IPS-15b (cell line): ENCODE data around the gene NDRG2.

Experiments
- H3K27me3 ChIP-seq: one replicate; pipeline ENCODE4 v1.6.1; 2013; ENCODE audit warnings: low read length; ENCODE audit not compliant: control insufficient read depth, insufficient read depth
- H3K36me3 ChIP-seq: one replicate; pipeline ENCODE4 v1.6.1; 2013; ENCODE audit warnings: low read length; ENCODE audit not compliant: control insufficient read depth, insufficient read depth
- H3K4me1 ChIP-seq: one replicate; pipeline ENCODE4 v1.6.1; 2013; ENCODE audit warnings: mild to moderate bottlenecking, low read length; ENCODE audit not compliant: control insufficient read depth, insufficient read depth
- H3K4me3 ChIP-seq: one replicate; pipeline ENCODE4 v1.5.1; 2013; ENCODE audit warnings: low read depth, low read length
- H3K9ac ChIP-seq: one replicate; pipeline ENCODE4 v1.6.1; 2013; ENCODE audit warnings: low read depth, mild to moderate bottlenecking, low read length
- H3K9me3 ChIP-seq: one replicate; pipeline ENCODE4 v1.6.1; 2013; ENCODE audit warnings: mild to moderate bottlenecking, low read length; ENCODE audit not compliant: control insufficient read depth, insufficient read depth

Gene NDRG2

GRCh38 chr14:21039585-21040369, 14.9 kb upstream of the NDRG2 start:
- H3K4me3 ChIP-seq: no peak overlapping the region
- no peak overlapping the region for H3K9ac ChIP-seq
- H3K36me3 ChIP-seq: no peaks in the 10 kb centered on the region
- H3K4me1 ChIP-seq: peaks cover 13% of the 10 kb centered on the region
- no peaks in the 10 kb centered on the region for H3K9me3 ChIP-seq
- no peaks in the 10 kb centered on the region for H3K27me3 ChIP-seq

- H3K4me3 ChIP-seq: no peak overlapping the region
- H3K9me3 ChIP-seq: no peaks in the 10 kb centered on the region
- no peak overlapping the region for H3K9ac ChIP-seq
- peaks cover 13% of the 10 kb centered on the region for H3K4me1 ChIP-seq
- H3K36me3 ChIP-seq: no peaks in the 10 kb centered on the region
- H3K27me3 ChIP-seq: no peaks in the 10 kb centered on the region
These were observed 13.9 kb upstream of the NDRG2 start for GRCh38 chr14:21038441-21039422.

GRCh38 chr14:21037156-21037555, 12.3 kb upstream of the NDRG2 start:
- no peak overlapping the region for H3K9ac ChIP-seq
- no peaks in the 10 kb centered on the region for H3K9me3 ChIP-seq
- H3K36me3 ChIP-seq: no peaks in the 10 kb centered on the region
- peaks cover 13% of the 10 kb centered on the region for H3K4me1 ChIP-seq
- no peak overlapping the region for H3K4me3 ChIP-seq
- H3K27me3 ChIP-seq: peaks cover 5% of the 10 kb centered on the region

GRCh38 chr14:21036751-21037150, 11.9 kb upstream of the NDRG2 start:
- Histone ChIP-seq H3K27me3 (peaks cover 5% of the 10 kb centered on the region), H3K9ac (no peak overlapping the region), H3K4me1 (peaks cover 13% of the 10 kb centered on the region), H3K4me3 (no peak overlapping the region), H3K9me3 (no peaks in the 10 kb centered on the region), H3K36me3 (no peaks in the 10 kb centered on the region)

- Histone ChIP-seq H3K36me3 (no peaks in the 10 kb centered on the region), H3K4me3 (no peak within 1 kb of the TSS), H3K9ac (no peak within 1 kb of the TSS), H3K9me3 (no peaks in the 10 kb centered on the region), H3K4me1 (peaks cover 11% of the 10 kb centered on the region), H3K27me3 (peaks cover 10% of the 10 kb centered on the region)
These were observed 9.8 kb upstream of the NDRG2 start, which contains the start of gene RNASE13 for GRCh38 chr14:21034707-21035106. RNASE13 (minus strand) TSS chr14:21034807; CDS start chr14:21034288, 519 bp downstream.

- Histone ChIP-seq H3K4me1 (no peaks in the 10 kb centered on the region), H3K36me3 (no peaks in the 10 kb centered on the region), H3K9ac (no peak overlapping the region), H3K4me3 (no peak overlapping the region), H3K27me3 (peaks cover 10% of the 10 kb centered on the region), H3K9me3 (no peaks in the 10 kb centered on the region)
These were observed 8.4 kb upstream of the NDRG2 start for GRCh38 chr14:21033133-21033698.

GRCh38 chr14:21032326-21033132, 7.7 kb upstream of the NDRG2 start:
- peaks cover 15% of the 10 kb centered on the region for H3K27me3 ChIP-seq
- no peaks in the 10 kb centered on the region for H3K9me3 ChIP-seq
- no peak overlapping the region for H3K4me3 ChIP-seq
- H3K36me3 ChIP-seq: no peaks in the 10 kb centered on the region
- H3K4me1 ChIP-seq: peaks cover under 1% of the 10 kb centered on the region
- no peak overlapping the region for H3K9ac ChIP-seq

- H3K36me3 ChIP-seq: no peaks in the 10 kb centered on the region
- no peak overlapping the region for H3K9ac ChIP-seq
- H3K9me3 ChIP-seq: no peaks in the 10 kb centered on the region
- peaks cover 23% of the 10 kb centered on the region for H3K27me3 ChIP-seq
- H3K4me1 ChIP-seq: peaks cover 12% of the 10 kb centered on the region
- no peak overlapping the region for H3K4me3 ChIP-seq
These were observed 5.7 kb upstream of the NDRG2 start for GRCh38 chr14:21030531-21030930.

GRCh38 chr14:21029917-21030316, 5.1 kb upstream of the NDRG2 start, which contains the start of gene TPPP2:
TPPP2 (plus strand) TSS chr14:21030217; CDS start chr14:21030582, 365 bp downstream.
- H3K9me3 ChIP-seq: no peaks in the 10 kb centered on the region
- peaks cover 12% of the 10 kb centered on the region for H3K4me1 ChIP-seq
- no peaks in the 10 kb centered on the region for H3K36me3 ChIP-seq
- H3K4me3 ChIP-seq: no peak within 1 kb of the TSS
- H3K27me3 ChIP-seq: peaks cover 23% of the 10 kb centered on the region
- H3K9ac ChIP-seq: no peak within 1 kb of the TSS

- no peak overlapping the region for H3K4me3 ChIP-seq
- peaks cover 18% of the 10 kb centered on the region for H3K4me1 ChIP-seq
- H3K36me3 ChIP-seq: peaks cover 5% of the 10 kb centered on the region
These were observed 2.1 kb upstream of the NDRG2 start for GRCh38 chr14:21026988-21027315.

More at GRCh38 chr14:21026988-21027315, 2.1 kb upstream of the NDRG2 start:
- Histone ChIP-seq H3K9me3 (no peaks in the 10 kb centered on the region), H3K9ac (no peak overlapping the region), H3K27me3 (peaks cover 43% of the 10 kb centered on the region)
